22Rv1 (cell line): ENCODE measurements around the gene IL1A.

ENCODE experiments used
- H3K27ac ChIP-seq: fragments of 450-650 bp; 2 replicates; pipeline ENCODE4 v1.5.1; 2017
- CTCF ChIP-seq: fragments of 450-650 bp; IDR thresholded peaks from 2 replicates; pipeline ENCODE4 v1.5.1; 2017; ENCODE audit warnings: mild to moderate bottlenecking
- ZFX ChIP-seq: fragments of 450-650 bp; IDR thresholded peaks from 2 replicates; pipeline ENCODE4 v1.6.1; 2017; ENCODE audit warnings: antibody characterized with exemption, borderline replicate concordance

The IL1A gene

GRCh38 chr2:112825706-112826105 is 41.4 kb upstream of the IL1A start:
- TF ChIP-seq ZFX, result no peak
- no peak for TF ChIP-seq CTCF
- no peak overlapping the region for H3K27ac ChIP-seq

- TF ChIP-seq CTCF (no peak), ZFX (no peak)
- H3K27ac ChIP-seq, result no peak overlapping the region
These were observed 40.4 kb upstream of the IL1A start for GRCh38 chr2:112824694-112825085.

DNA sequence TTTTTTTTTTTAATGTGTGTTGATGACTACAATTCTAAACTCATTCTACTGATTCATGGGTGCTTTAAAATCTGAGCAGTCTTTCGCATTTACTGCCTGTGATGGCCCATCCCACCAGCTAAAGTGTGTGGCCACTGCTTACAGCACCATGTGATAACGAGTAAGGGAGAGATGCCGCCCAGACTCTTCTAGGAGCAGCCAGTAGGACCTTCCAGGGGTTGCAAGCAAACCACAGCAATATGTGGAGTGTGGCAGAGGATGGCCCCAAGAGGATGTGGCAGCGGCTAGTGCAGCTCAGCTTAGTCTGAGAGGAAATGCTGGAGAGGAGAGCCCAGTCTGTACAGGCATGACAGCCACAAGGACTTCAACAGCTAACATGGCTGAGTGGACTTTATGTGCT is 37.4 kb upstream of the IL1A start:
- no peak overlapping the region for H3K27ac ChIP-seq
- TF ChIP-seq CTCF (no peak), ZFX (no peak)

- no peak overlapping the region for H3K27ac ChIP-seq
These were observed 36.8 kb upstream of the IL1A start for GRCh38 chr2:112821142-112821541.

GRCh38 chr2:112820343-112820742 is 36.0 kb upstream of the IL1A start:
- TF ChIP-seq ZFX (no peak), CTCF (no peak)
- no peak overlapping the region for H3K27ac ChIP-seq

More at GRCh38 chr2:112821142-112821541, 36.8 kb upstream of the IL1A start:
- TF ChIP-seq ZFX (no peak), CTCF (no peak)

GRCh38 chr2:112819081-112819480 is 34.8 kb upstream of the IL1A start:
- TF ChIP-seq CTCF (no peak), ZFX (no peak)
- no peak overlapping the region for H3K27ac ChIP-seq

GRCh38 chr2:112818094-112818902 is 34.0 kb upstream of the IL1A start:
- H3K27ac ChIP-seq, result no peak overlapping the region
- TF ChIP-seq CTCF (no peak), ZFX (no peak)
